Activated CD4-positive, alpha-beta T cell treated with anti-CD3 and anti-CD28 coated beads, Interleukin-2, amount 10 ng/mL, durations not matched to agents 24 days and 14 days (primary cell): ENCODE results near the gene MAP3K1. TPM values are rescaled to one million over a fixed set of nuclear protein-coding genes. Genes with fewer than 3 reads are reported as not detected.
"Not testable (repeated sequence)": the region's sequence is repeated elsewhere in the genome, so short reads cannot be mapped to it uniquely, and the experiment has no call there.

Experiments used
- DNase-seq: peaks from one replicate; pipeline ENCODE4 v3.0.0; 2022
- H3K27ac Mint-ChIP-seq: one replicate; pipeline ENCODE4 v1.8.0; 2022; ENCODE audit warnings: mild to moderate bottlenecking, mixed read lengths
- H3K27me3 Mint-ChIP-seq: one replicate; pipeline ENCODE4 v1.8.0; 2022; ENCODE audit warnings: mixed read lengths
- H3K36me3 Mint-ChIP-seq: one replicate; pipeline ENCODE4 v1.8.0; 2022; ENCODE audit warnings: low read depth, mild to moderate bottlenecking, mixed read lengths
- H3K4me1 Mint-ChIP-seq: one replicate; pipeline ENCODE4 v1.8.0; 2021; ENCODE audit warnings: mixed read lengths
- H3K4me3 Mint-ChIP-seq: one replicate; pipeline ENCODE4 v1.8.0; 2022; ENCODE audit warnings: mild to moderate bottlenecking, moderate library complexity, mixed read lengths
- H3K9me3 Mint-ChIP-seq: one replicate; pipeline ENCODE4 v1.8.0; 2021; ENCODE audit warnings: mixed read lengths
- intact Hi-C: fragments of 100-400 bp; cut with micrococcal nuclease; formaldehyde crosslinking; loops from one replicate; pipeline ENCODE4 v1.15.1; 2023
- total RNA-seq: library from RNA; stranded (reverse); gene quantifications from 2 replicates; pipeline ENCODE4 v1.2.3, GENCODE V29; 2022

MAP3K1 gene
- total RNA-seq, 1 donor from 2014 or later, result 27.6 TPM

GRCh38 chr5:56821868-56822267 is 6.5 kb downstream of the MAP3K1 start:
- H3K27ac Mint-ChIP-seq, intact Hi-C loops, H3K27me3 Mint-ChIP-seq, H3K4me3 Mint-ChIP-seq, DNase-seq, H3K9me3 Mint-ChIP-seq: not testable (repeated sequence)
- peaks cover 31% of the 10 kb centered on the region for H3K36me3 Mint-ChIP-seq
- H3K4me1 Mint-ChIP-seq, result peaks cover 65% of the 10 kb centered on the region

GRCh38 chr5:56822981-56823380 is 7.6 kb downstream of the MAP3K1 start:
- intact Hi-C loops, result no loop called here
- H3K27me3 Mint-ChIP-seq, result no peaks in the 10 kb centered on the region
- H3K4me1 Mint-ChIP-seq, result peaks cover 64% of the 10 kb centered on the region
- H3K27ac Mint-ChIP-seq, result peak overlapping the region; percentile 4
- peak overlapping the region; percentile 9 for H3K4me3 Mint-ChIP-seq
- H3K36me3 Mint-ChIP-seq, result peaks cover 30% of the 10 kb centered on the region
- no peak for DNase-seq
- no peaks in the 10 kb centered on the region for H3K9me3 Mint-ChIP-seq

GRCh38 chr5:56824019-56824418 is 8.7 kb downstream of the MAP3K1 start:
- peak overlapping the region; percentile 54 for H3K27ac Mint-ChIP-seq
- H3K27me3 Mint-ChIP-seq, result no peaks in the 10 kb centered on the region
- no peaks in the 10 kb centered on the region for H3K9me3 Mint-ChIP-seq
- peaks cover 66% of the 10 kb centered on the region for H3K4me1 Mint-ChIP-seq
- no peak for DNase-seq
- H3K36me3 Mint-ChIP-seq, result peaks cover 30% of the 10 kb centered on the region
- intact Hi-C loops, result no loop called here
- H3K4me3 Mint-ChIP-seq, result no peak overlapping the region

GRCh38 chr5:56825222-56825824 is 10.0 kb downstream of the MAP3K1 start:
- no peak overlapping the region for H3K4me3 Mint-ChIP-seq
- peaks cover 31% of the 10 kb centered on the region for H3K36me3 Mint-ChIP-seq
- peaks cover 65% of the 10 kb centered on the region for H3K4me1 Mint-ChIP-seq
- no peaks in the 10 kb centered on the region for H3K9me3 Mint-ChIP-seq
- no peaks in the 10 kb centered on the region for H3K27me3 Mint-ChIP-seq
- no peak overlapping the region for H3K27ac Mint-ChIP-seq
- no peak for DNase-seq
- intact Hi-C loops, result no loop called here

GRCh38 chr5:56827049-56827448 is 11.7 kb downstream of the MAP3K1 start:
- peaks cover 66% of the 10 kb centered on the region for H3K4me1 Mint-ChIP-seq
- no peak overlapping the region for H3K4me3 Mint-ChIP-seq
- no peaks in the 10 kb centered on the region for H3K27me3 Mint-ChIP-seq
- peaks cover 23% of the 10 kb centered on the region for H3K36me3 Mint-ChIP-seq
- peak overlapping the region; percentile 71 for H3K27ac Mint-ChIP-seq
- intact Hi-C loops, result no loop called here
- H3K9me3 Mint-ChIP-seq, result no peaks in the 10 kb centered on the region
- DNase-seq, result no peak

- intact Hi-C loops, result no loop called here
- Mint-ChIP-seq H3K4me1 (peaks cover 63% of the 10 kb centered on the region), H3K27ac (no peak overlapping the region), H3K36me3 (peaks cover 16% of the 10 kb centered on the region), H3K9me3 (no peaks in the 10 kb centered on the region), H3K27me3 (no peaks in the 10 kb centered on the region), H3K4me3 (no peak overlapping the region)
- DNase-seq, result no peak
Measured at GRCh38 chr5:56827924-56828323, 12.6 kb downstream of the MAP3K1 start.

GRCh38 chr5:56829137-56829908 is 14.0 kb downstream of the MAP3K1 start:
- H3K27me3 Mint-ChIP-seq, result no peaks in the 10 kb centered on the region
- H3K4me1 Mint-ChIP-seq, result peaks cover 67% of the 10 kb centered on the region
- peak; percentile 81 for DNase-seq
- peak overlapping the region; percentile 84 for H3K27ac Mint-ChIP-seq
- no peaks in the 10 kb centered on the region for H3K9me3 Mint-ChIP-seq
- intact Hi-C loops, result no loop called here
- H3K4me3 Mint-ChIP-seq, result peak overlapping the region; percentile 81
- peaks cover 12% of the 10 kb centered on the region for H3K36me3 Mint-ChIP-seq

GRCh38 chr5:56831773-56832172 is 16.4 kb downstream of the MAP3K1 start:
- no peak for DNase-seq
- no peak overlapping the region for H3K27ac Mint-ChIP-seq
- H3K9me3 Mint-ChIP-seq, result no peaks in the 10 kb centered on the region
- intact Hi-C loops, result loop anchor here (2.0 kb wide), 1 partner anchor 15 kb away; no protein-coding TSS in a partner anchor
- H3K36me3 Mint-ChIP-seq, result peaks cover 4% of the 10 kb centered on the region
- H3K27me3 Mint-ChIP-seq, result no peaks in the 10 kb centered on the region
- no peak overlapping the region for H3K4me3 Mint-ChIP-seq
- H3K4me1 Mint-ChIP-seq, result peaks cover 66% of the 10 kb centered on the region

GRCh38 chr5:56833325-56833724 is 18.0 kb downstream of the MAP3K1 start:
- peaks cover 2% of the 10 kb centered on the region for H3K36me3 Mint-ChIP-seq
- DNase-seq, result no peak
- H3K4me1 Mint-ChIP-seq, result peaks cover 67% of the 10 kb centered on the region
- no peaks in the 10 kb centered on the region for H3K9me3 Mint-ChIP-seq
- H3K4me3 Mint-ChIP-seq, result no peak overlapping the region
- intact Hi-C loops, result no loop called here
- H3K27me3 Mint-ChIP-seq, result no peaks in the 10 kb centered on the region
- peak overlapping the region; percentile 2 for H3K27ac Mint-ChIP-seq

- Mint-ChIP-seq H3K27ac (no peak overlapping the region), H3K4me3 (no peak overlapping the region), H3K4me1 (peaks cover 52% of the 10 kb centered on the region), H3K36me3 (peaks cover 3% of the 10 kb centered on the region), H3K9me3 (no peaks in the 10 kb centered on the region), H3K27me3 (no peaks in the 10 kb centered on the region)
- intact Hi-C loops, result loop anchor here (5.0 kb wide), 1 partner anchor 510 kb away; no protein-coding TSS in a partner anchor
- DNase-seq, result no peak
Measured at GRCh38 chr5:56837381-56837780, 22.0 kb downstream of the MAP3K1 start.

GRCh38 chr5:56837956-56838355 is 22.6 kb downstream of the MAP3K1 start:
- intact Hi-C loops, result loop anchor here (1.0 to 5.0 kb wide), 3 partner anchors 359 to 568 kb away; no protein-coding TSS in a partner anchor
- Mint-ChIP-seq H3K4me3 (peak overlapping the region; percentile 52), H3K27ac (peak overlapping the region; percentile 70), H3K4me1 (peaks cover 51% of the 10 kb centered on the region), H3K27me3 (no peaks in the 10 kb centered on the region), H3K36me3 (peaks cover 4% of the 10 kb centered on the region), H3K9me3 (no peaks in the 10 kb centered on the region)
- DNase-seq, result no peak

GRCh38 chr5:56838409-56839039 is 23.2 kb downstream of the MAP3K1 start:
- DNase-seq, result no peak
- Mint-ChIP-seq H3K27ac (peak overlapping the region; percentile 70), H3K4me1 (peaks cover 46% of the 10 kb centered on the region), H3K36me3 (peaks cover 4% of the 10 kb centered on the region), H3K9me3 (no peaks in the 10 kb centered on the region), H3K4me3 (peak overlapping the region; percentile 52), H3K27me3 (no peaks in the 10 kb centered on the region)
- intact Hi-C loops, result loop anchor here (1.0 to 5.0 kb wide), 3 partner anchors 359 to 568 kb away; no protein-coding TSS in a partner anchor

GRCh38 chr5:56839062-56839461 is 23.7 kb downstream of the MAP3K1 start:
- Mint-ChIP-seq H3K9me3 (no peaks in the 10 kb centered on the region), H3K4me1 (peaks cover 44% of the 10 kb centered on the region), H3K27ac (peak overlapping the region; percentile 5), H3K36me3 (peaks cover 6% of the 10 kb centered on the region), H3K4me3 (peak overlapping the region; percentile 52), H3K27me3 (no peaks in the 10 kb centered on the region)
- intact Hi-C loops, result loop anchor here (5.0 kb wide), 1 partner anchor 512 kb away; no protein-coding TSS in a partner anchor
- DNase-seq, result no peak

- Mint-ChIP-seq H3K9me3 (no peaks in the 10 kb centered on the region), H3K27ac (no peak overlapping the region), H3K27me3 (no peaks in the 10 kb centered on the region), H3K4me3 (no peak overlapping the region), H3K36me3 (peaks cover 11% of the 10 kb centered on the region), H3K4me1 (peaks cover 42% of the 10 kb centered on the region)
- no peak for DNase-seq
- intact Hi-C loops, result no loop called here
Measured at GRCh38 chr5:56840597-56840996, 25.2 kb downstream of the MAP3K1 start.
